OCI-LY7 (cell line): ENCODE measurements around the gene CCDC148.

ENCODE experiments used
- EZH2phosphoT487 ChIP-seq: fragments of 200-600 bp; sonication (generic); IDR thresholded peaks from 2 replicates; pipeline ENCODE4 v1.6.1; 2018; ENCODE audit warnings: low read depth, borderline replicate concordance, mild to moderate bottlenecking, mixed run types, antibody characterized with exemption, low read length, moderate library complexity, mixed read lengths
- TF ChIP-seq, protein P1 (sequence below): fragments of 200-600 bp; sonication (generic); conservative IDR thresholded peaks from 2 replicates; pipeline ENCODE4 v1.5.1; 2014; ENCODE audit warnings: mild to moderate bottlenecking, antibody characterized with exemption, low read length, moderate library complexity, mixed read lengths

GRCh38 chr2:158221063-158222020 lies 235.2 kb downstream of the CCDC148 start:
- TF ChIP-seq, protein P1, sequence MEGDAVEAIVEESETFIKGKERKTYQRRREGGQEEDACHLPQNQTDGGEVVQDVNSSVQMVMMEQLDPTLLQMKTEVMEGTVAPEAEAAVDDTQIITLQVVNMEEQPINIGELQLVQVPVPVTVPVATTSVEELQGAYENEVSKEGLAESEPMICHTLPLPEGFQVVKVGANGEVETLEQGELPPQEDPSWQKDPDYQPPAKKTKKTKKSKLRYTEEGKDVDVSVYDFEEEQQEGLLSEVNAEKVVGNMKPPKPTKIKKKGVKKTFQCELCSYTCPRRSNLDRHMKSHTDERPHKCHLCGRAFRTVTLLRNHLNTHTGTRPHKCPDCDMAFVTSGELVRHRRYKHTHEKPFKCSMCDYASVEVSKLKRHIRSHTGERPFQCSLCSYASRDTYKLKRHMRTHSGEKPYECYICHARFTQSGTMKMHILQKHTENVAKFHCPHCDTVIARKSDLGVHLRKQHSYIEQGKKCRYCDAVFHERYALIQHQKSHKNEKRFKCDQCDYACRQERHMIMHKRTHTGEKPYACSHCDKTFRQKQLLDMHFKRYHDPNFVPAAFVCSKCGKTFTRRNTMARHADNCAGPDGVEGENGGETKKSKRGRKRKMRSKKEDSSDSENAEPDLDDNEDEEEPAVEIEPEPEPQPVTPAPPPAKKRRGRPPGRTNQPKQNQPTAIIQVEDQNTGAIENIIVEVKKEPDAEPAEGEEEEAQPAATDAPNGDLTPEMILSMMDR, result no peak
- TF ChIP-seq EZH2phosphoT487, result no peak
